ENCODE data around the gene LHX2. TPM values are rescaled to one million over a fixed set of nuclear protein-coding genes. Genes with fewer than 3 reads are reported as not detected.

The LHX2 gene
- total RNA-seq, 1 donor from 2014 or later = not detected

DNA sequence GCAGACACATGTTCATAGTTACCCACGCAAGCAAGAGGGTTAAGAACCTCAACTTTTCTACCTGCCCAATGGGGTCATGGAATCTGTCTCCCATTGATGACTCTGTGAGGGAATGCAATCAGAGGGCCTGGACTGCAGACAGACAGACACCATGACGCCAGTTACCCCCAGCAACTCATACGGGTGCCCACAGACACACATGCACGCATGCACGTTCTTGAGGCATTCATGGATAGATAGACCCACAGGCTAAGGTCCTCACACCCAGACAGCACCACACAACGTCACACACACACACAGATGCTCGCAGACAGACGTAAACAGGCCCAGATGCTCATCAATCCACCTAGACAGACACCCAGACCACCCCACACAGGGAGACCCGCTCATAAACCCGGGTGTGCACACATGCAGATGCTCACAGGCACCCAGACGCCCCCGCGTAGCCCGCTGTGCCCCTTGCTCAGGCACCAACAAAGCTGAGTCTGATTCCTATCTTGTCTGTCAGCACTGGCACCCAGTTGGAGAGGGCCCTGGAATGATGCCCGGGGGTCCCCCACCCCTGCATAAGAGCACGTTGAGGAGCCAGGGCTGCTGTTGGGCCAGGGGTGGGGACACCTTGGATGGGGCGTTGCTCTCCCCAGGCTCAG, 23.6 kb downstream of the LHX2 start:
- no peaks in the 10 kb centered on the region for H3K36me3 Mint-ChIP-seq (ENCODE audit: low read depth)
- no peaks in the 10 kb centered on the region for H3K9me3 Mint-ChIP-seq
- no peak overlapping the region for H3K27ac Mint-ChIP-seq
- DNase-seq (ENCODE audit: low spot score) = no peak
- intact Hi-C loops (cut with micrococcal nuclease) = no loop called here
- H3K4me3 Mint-ChIP-seq = no peak overlapping the region
- peaks cover 2% of the 10 kb centered on the region for H3K4me1 Mint-ChIP-seq (ENCODE audit: low read depth)
- H3K27me3 Mint-ChIP-seq (ENCODE audit: insufficient read depth) = peaks cover 39% of the 10 kb centered on the region

DNA sequence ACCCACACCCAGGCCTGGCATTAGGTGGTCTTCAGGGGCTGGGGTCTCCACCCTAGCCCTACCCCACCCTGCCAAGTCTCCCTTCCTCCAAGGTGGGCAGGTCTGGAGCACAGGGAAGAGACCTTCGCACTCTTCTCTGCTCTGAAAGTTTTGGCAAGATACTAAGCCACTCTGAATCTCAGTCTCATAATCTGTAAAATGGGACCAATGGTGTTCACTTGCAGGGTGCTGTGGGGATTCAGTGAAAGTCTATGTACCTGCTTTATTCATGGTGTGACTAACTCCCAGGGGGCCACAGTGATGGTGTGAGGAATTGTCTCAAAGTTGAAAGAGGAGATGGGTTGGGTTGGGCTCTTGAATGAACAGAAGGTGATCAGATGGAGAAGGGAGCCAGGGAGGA, 25.0 kb downstream of the LHX2 start:
- intact Hi-C loops (cut with micrococcal nuclease) = no loop called here
- H3K4me3 Mint-ChIP-seq = no peak overlapping the region
- H3K36me3 Mint-ChIP-seq (ENCODE audit: low read depth) = no peaks in the 10 kb centered on the region
- H3K27ac Mint-ChIP-seq = no peak overlapping the region
- H3K27me3 Mint-ChIP-seq (ENCODE audit: insufficient read depth) = peaks cover 39% of the 10 kb centered on the region
- H3K9me3 Mint-ChIP-seq = no peaks in the 10 kb centered on the region
- DNase-seq (ENCODE audit: low spot score) = no peak
- peaks cover 6% of the 10 kb centered on the region for H3K4me1 Mint-ChIP-seq (ENCODE audit: low read depth)

DNA sequence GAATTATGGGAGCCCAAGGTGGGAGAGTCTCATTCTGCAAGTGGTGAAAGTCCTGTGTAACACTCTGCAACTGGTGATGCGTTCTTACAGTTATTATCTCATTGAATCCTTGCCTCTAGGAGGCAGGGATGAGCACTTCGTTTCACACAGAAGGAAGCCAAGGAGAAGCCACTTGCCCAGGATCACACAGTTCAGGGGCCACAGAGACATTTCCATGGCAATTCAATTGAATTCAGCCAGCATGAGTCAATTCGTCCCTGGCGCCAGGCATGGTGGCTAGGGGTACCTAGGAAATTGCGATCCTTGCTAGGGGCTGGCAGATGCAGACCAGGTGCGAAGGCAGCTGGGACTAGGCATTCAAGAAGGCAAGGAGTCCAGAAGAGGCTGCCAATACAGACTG, 26.2 kb downstream of the LHX2 start:
- no peaks in the 10 kb centered on the region for H3K9me3 Mint-ChIP-seq
- intact Hi-C loops (cut with micrococcal nuclease) = no loop called here
- no peak overlapping the region for H3K27ac Mint-ChIP-seq
- H3K4me1 Mint-ChIP-seq (ENCODE audit: low read depth) = peaks cover 6% of the 10 kb centered on the region
- no peaks in the 10 kb centered on the region for H3K36me3 Mint-ChIP-seq (ENCODE audit: low read depth)
- no peak overlapping the region for H3K4me3 Mint-ChIP-seq
- H3K27me3 Mint-ChIP-seq (ENCODE audit: insufficient read depth) = peaks cover 35% of the 10 kb centered on the region
- no peak for DNase-seq (ENCODE audit: low spot score)

DNA sequence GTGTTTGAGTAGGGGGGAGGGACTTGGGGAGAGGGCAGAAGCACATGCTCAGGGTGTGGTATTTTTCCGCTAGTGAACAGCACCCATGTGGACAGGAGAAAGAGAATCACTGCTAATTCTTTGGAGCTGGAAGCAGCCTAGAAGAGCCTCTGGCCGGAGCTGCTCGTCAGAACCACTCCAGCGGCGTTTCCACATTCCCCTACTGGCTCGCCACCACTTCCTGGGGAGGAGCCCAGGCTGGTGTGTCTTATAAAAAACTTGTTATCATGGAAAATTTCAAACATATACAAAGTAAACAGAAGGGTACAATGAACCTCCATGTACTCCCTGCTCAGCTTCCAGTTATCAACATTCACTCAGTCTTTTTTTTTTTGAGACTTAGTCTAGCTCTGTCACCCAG, 26.7 kb downstream of the LHX2 start:
- H3K36me3 Mint-ChIP-seq (ENCODE audit: low read depth) = no peaks in the 10 kb centered on the region
- H3K4me1 Mint-ChIP-seq (ENCODE audit: low read depth) = peaks cover 6% of the 10 kb centered on the region
- DNase-seq (ENCODE audit: low spot score) = no peak
- intact Hi-C loops (cut with micrococcal nuclease) = no loop called here
- H3K9me3 Mint-ChIP-seq = no peaks in the 10 kb centered on the region
- no peak overlapping the region for H3K27ac Mint-ChIP-seq
- peaks cover 31% of the 10 kb centered on the region for H3K27me3 Mint-ChIP-seq (ENCODE audit: insufficient read depth)
- no peak overlapping the region for H3K4me3 Mint-ChIP-seq

DNA sequence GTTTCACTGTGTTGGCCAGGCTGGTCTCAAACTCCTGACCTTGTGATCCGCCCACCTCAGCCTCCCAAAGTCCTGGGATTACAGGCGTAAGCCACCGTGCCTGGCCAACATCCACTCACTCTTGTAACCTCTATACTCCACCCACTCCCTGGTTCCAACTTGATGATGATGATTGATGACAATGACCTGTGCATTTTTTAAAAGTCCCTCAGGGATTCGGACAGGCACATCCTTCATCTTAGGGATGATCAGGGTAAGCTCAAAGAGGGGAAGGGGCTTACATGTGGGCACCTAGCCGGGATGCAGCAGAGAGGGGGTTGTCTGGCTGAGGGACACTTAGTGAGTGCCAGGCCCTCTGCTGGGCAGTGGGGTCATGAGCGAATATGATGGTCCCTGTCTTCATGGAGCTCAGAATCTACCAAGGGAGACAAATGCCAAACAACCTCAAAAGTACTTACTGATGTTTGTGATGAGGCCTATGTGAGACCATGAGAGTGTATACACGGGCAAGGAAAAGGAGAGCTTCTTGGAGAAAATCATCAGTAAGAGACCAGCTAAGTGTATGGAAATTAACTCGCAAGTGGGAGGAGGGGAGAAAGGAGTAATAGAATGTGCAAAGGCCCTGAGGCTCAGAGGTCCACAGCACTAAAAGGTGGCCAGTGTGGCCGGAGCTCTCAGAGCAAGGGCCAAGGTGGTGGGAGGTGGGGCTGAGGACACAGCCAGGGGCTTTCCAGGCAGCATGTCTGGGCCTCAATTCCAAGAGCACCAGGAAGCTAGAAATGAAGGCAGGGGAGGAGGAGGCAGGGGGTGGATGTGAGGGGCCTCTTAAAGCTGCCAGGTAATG, 27.4 kb downstream of the LHX2 start:
- H3K27me3 Mint-ChIP-seq (ENCODE audit: insufficient read depth) = peaks cover 33% of the 10 kb centered on the region
- no peaks in the 10 kb centered on the region for H3K36me3 Mint-ChIP-seq (ENCODE audit: low read depth)
- no peak overlapping the region for H3K27ac Mint-ChIP-seq
- peaks cover 6% of the 10 kb centered on the region for H3K4me1 Mint-ChIP-seq (ENCODE audit: low read depth)
- H3K4me3 Mint-ChIP-seq = no peak overlapping the region
- H3K9me3 Mint-ChIP-seq = no peaks in the 10 kb centered on the region
- no peak for DNase-seq (ENCODE audit: low spot score)
- intact Hi-C loops (cut with micrococcal nuclease) = no loop called here

DNA sequence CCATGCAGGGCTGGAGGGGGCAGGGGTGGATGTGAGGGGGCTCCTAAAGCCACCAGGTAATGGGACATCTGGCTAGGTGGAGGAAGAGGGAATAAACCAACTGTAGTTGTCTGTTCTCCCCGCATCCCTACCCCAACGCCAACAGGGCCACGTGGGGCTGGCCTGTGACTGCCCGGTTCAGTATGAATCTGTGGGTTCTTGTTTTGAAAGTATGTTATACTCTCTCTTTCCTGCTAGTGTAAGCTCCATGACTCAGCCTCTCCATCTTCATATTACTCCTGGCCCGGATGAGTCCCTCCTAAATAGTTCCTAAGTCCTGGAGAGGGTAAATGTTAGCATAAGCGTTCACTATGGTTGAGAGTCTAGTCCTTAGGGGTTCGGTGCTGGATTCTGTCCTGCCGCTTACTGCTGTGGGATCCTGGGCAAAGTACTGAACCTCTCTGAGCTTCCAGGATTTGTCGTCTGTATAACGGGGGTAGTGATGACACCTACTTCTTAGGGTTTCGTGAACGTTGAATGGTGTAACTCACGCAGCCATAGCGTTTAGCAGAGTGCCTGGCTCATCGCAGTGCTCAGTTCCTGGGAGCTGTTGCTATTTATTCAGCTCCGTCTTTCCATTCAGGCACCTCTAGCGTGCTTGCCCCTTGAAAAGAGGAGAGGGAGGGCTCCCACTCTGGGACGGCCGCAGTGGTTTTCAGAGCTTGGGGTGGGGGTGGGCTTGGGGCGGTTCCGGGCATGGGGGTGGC, 28.8 kb downstream of the LHX2 start:
- H3K4me1 Mint-ChIP-seq (ENCODE audit: low read depth) = peaks cover 6% of the 10 kb centered on the region
- peaks cover 41% of the 10 kb centered on the region for H3K27me3 Mint-ChIP-seq (ENCODE audit: insufficient read depth)
- no peaks in the 10 kb centered on the region for H3K9me3 Mint-ChIP-seq
- DNase-seq (ENCODE audit: low spot score) = no peak
- H3K4me3 Mint-ChIP-seq = no peak overlapping the region
- intact Hi-C loops (cut with micrococcal nuclease) = loop anchor here (10.0 kb wide), 1 partner anchor 636 kb away; no protein-coding TSS in a partner anchor
- H3K36me3 Mint-ChIP-seq (ENCODE audit: low read depth) = no peaks in the 10 kb centered on the region
- H3K27ac Mint-ChIP-seq = no peak overlapping the region

DNA sequence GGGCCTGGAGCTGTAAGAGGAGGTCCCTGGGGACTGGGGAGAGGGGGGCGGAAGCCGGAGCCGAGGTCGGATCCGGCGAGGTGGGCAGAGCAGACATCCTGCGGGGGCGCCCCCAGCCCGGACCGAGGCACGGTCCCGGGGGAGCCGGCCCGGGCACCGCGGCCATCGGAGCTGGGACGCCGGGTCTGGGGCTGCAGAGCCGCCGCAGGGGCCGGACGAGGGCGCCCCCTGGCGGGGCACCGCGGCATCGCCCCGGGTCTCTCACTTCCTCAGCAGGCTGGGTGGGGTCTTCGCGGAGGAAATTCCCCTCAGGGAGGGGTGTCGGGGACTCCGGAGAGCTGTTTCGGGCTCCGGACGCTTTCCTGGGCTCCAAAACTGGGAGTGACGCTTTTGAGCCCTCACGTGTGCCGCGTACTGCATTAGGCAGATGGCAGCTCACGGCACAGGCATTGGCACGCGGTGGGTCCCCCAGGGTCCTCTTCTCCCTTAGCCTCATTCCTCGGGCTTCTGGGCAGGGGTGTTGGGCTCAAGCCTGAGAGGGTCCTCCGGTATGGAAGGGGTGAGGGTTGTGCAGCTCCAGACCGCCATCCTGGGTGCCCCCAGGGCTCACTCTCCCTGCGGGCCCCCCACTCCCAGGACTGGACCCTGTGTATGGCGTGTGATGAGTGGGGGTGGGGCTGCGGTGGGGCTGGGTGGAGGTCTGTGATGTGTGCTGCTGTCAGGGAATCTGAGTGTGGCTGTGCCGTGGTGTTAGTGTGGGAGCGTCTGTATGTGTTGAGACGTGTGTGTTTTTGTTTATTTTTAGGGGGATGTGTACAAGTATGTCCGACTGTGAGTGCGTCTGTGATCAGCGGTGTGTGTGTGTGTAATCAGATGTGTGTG, 29.6 kb downstream of the LHX2 start:
- H3K4me1 Mint-ChIP-seq (ENCODE audit: low read depth) = peaks cover 6% of the 10 kb centered on the region
- no peaks in the 10 kb centered on the region for H3K36me3 Mint-ChIP-seq (ENCODE audit: low read depth)
- intact Hi-C loops (cut with micrococcal nuclease) = loop anchor here (1.0 to 10.0 kb wide), 2 partner anchors 497 to 636 kb away; no protein-coding TSS in a partner anchor
- DNase-seq (ENCODE audit: low spot score) = peak; percentile 20
- no peak overlapping the region for H3K27ac Mint-ChIP-seq
- no peak overlapping the region for H3K4me3 Mint-ChIP-seq
- H3K9me3 Mint-ChIP-seq = no peaks in the 10 kb centered on the region
- peaks cover 38% of the 10 kb centered on the region for H3K27me3 Mint-ChIP-seq (ENCODE audit: insufficient read depth)

DNA sequence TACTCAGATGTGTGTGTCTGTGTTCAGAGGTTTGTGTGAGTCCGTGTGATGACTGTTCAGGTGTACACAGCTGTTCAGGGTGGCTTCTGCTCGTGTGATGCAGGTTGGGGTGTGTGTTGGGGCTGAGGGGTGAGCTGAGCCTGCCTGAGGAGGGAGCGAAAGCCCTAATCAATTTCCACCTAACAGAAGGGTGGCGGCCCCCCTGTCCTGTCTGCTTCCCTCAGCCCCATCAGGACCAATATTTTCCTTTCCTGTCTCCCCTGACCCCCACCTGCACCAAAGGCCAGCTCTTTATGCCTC, 30.2 kb downstream of the LHX2 start:
- H3K27me3 Mint-ChIP-seq (ENCODE audit: insufficient read depth) = peaks cover 43% of the 10 kb centered on the region
- no peak overlapping the region for H3K27ac Mint-ChIP-seq
- H3K36me3 Mint-ChIP-seq (ENCODE audit: low read depth) = no peaks in the 10 kb centered on the region
- H3K9me3 Mint-ChIP-seq = no peaks in the 10 kb centered on the region
- no peak for DNase-seq (ENCODE audit: low spot score)
- H3K4me3 Mint-ChIP-seq = no peak overlapping the region
- intact Hi-C loops (cut with micrococcal nuclease) = loop anchor here (1.0 to 10.0 kb wide), 2 partner anchors 497 to 637 kb away; no protein-coding TSS in a partner anchor
- H3K4me1 Mint-ChIP-seq (ENCODE audit: low read depth) = peaks cover 6% of the 10 kb centered on the region

DNA sequence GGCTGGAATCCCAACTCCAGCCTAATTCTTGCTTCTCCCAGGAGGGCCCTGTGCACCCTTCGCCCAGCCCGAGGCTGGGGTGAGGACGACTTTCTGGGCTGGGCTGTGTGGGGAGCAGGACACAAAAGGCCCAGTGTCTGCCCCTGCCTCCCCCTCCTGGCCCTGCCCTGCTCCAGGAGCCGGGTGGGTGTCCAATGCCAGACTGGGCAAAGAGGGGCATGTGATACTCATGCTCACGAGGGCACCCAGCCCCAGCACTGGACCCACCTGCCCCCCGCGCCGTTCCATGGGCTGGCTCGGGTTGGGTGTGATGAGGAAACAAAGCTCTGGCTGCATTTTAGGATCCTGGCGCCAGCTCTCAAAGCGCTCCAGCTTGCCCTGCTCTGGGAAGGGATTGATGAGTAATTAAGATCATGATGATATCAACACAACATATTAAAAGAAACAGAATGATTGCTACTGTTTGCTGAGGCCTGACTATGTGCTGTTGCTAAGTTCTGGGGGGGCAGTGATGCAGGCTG, 30.7 kb downstream of the LHX2 start:
- H3K27ac Mint-ChIP-seq = no peak overlapping the region
- H3K36me3 Mint-ChIP-seq (ENCODE audit: low read depth) = no peaks in the 10 kb centered on the region
- DNase-seq (ENCODE audit: low spot score) = no peak
- intact Hi-C loops (cut with micrococcal nuclease) = loop anchor here (10.0 kb wide), 1 partner anchor 637 kb away; no protein-coding TSS in a partner anchor
- H3K4me3 Mint-ChIP-seq = no peak overlapping the region
- no peaks in the 10 kb centered on the region for H3K9me3 Mint-ChIP-seq
- H3K4me1 Mint-ChIP-seq (ENCODE audit: low read depth) = peaks cover 6% of the 10 kb centered on the region
- peaks cover 47% of the 10 kb centered on the region for H3K27me3 Mint-ChIP-seq (ENCODE audit: insufficient read depth)

DNA sequence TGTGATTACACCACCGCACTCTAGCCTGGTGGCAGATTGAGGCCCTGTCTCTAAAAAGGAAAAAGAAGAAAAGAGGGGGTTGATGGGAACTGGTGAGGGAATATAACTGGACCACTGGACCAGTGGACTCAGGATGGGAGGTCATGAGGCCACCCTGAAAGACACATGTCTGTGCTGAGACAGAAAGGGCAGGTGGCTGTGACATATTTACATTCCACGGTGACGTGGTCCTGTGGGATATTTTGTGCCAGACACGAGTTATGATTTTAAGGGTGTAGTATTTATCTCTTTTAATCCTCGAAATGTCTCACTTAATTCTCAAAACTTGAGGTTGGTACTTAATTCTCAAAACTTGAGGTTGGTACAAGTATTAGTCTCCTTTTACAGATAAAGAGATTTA, 32.9 kb downstream of the LHX2 start:
- intact Hi-C loops (cut with micrococcal nuclease) = loop anchor here (10.0 kb wide), 1 partner anchor 640 kb away; no protein-coding TSS in a partner anchor
- Mint-ChIP-seq H3K4me3 (no peak overlapping the region), H3K27me3 (ENCODE audit: insufficient read depth) (peaks cover 51% of the 10 kb centered on the region), H3K36me3 (ENCODE audit: low read depth) (no peaks in the 10 kb centered on the region), H3K9me3 (no peaks in the 10 kb centered on the region), H3K27ac (no peak overlapping the region), H3K4me1 (ENCODE audit: low read depth) (peaks cover 6% of the 10 kb centered on the region)
- DNase-seq (ENCODE audit: low spot score) = no peak

DNA sequence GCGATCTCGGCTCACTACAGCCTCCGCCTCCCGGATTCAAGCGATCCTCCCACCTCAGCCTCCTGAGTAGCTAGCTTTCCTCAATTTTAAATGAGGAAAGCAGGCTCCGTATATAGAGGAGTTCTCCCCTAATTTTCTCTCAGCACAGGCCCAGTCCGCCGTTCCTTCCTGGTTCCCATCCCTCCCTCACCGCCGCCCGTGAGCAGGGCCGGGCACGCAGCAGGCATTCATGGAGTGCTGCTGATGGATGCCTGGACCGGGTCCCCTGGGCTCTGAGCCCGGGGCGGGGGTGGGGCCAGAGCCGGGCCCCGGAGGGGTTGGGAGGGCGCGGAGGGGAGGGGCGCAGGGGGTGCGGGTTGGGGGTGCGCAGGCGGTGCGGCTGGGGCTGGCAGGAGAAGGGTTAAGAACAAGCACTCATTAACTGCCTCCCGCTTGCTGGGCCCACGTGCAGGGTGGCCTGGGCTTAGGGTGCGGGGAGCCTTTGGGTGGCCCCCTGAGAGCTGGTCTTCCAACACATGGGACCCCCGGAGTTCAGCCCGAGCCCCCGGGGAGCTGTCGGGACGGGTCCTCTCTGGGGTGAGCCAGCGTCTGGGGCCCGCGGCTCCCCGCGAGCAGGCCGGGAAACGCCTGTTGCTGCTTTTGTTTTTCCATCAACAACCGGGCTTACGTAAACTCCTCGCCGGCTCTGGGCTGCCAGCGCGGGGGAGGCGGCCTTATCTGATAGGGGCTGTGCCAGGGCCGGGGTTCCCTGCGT, 33.7 kb downstream of the LHX2 start:
- no peak for DNase-seq (ENCODE audit: low spot score)
- H3K9me3 Mint-ChIP-seq = no peaks in the 10 kb centered on the region
- H3K36me3 Mint-ChIP-seq (ENCODE audit: low read depth) = no peaks in the 10 kb centered on the region
- H3K27ac Mint-ChIP-seq = no peak overlapping the region
- H3K4me3 Mint-ChIP-seq = no peak overlapping the region
- peaks cover 3% of the 10 kb centered on the region for H3K4me1 Mint-ChIP-seq (ENCODE audit: low read depth)
- intact Hi-C loops (cut with micrococcal nuclease) = loop anchor here (10.0 kb wide), 1 partner anchor 640 kb away; no protein-coding TSS in a partner anchor
- peaks cover 46% of the 10 kb centered on the region for H3K27me3 Mint-ChIP-seq (ENCODE audit: insufficient read depth)

Data from activated T-helper 1 cell treated with anti-CD3 and anti-CD28 coated beads, Interleukin-12 subunit alpha, Interleukin-12 subunit beta, Interleukin-2, Interleukin-4 antibody, amounts not matched to agents 30 ng/mL and 10 ng/mL and 1 ng/mL, durations not matched to agents 14 hours and 24 hours and 36 hours (primary cell).